ENCODE measurements around the gene KCTD16. TPM values are rescaled to one million over a fixed set of nuclear protein-coding genes. Genes with fewer than 3 reads are reported as not detected.

KCTD16 gene
- total and polyA plus RNA-seq, 10 donors: under 0.01 to 0.24 (median 0.17) TPM

- no peak for TF ChIP-seq POLR2AphosphoS5 (IDR thresholded peaks at IDR 0.05)
- TF ChIP-seq CTCF (IDR thresholded peaks at IDR 0.05 in 8 of 11, conservative IDR thresholded peaks at IDR 0.05 in 3 of 11): no peak
- no peak for TF ChIP-seq POLR2A (IDR thresholded peaks at IDR 0.05)
- Histone ChIP-seq H3K27me3 (replicated peaks in 1 of 7) (no peaks in the 10 kb centered on the region), H3K27ac (peak overlapping the region in 1 of 8 donors; percentile 26), H3K4me1 (no peaks in the 10 kb centered on the region), H3K4me3 (no peak overlapping the region), H3K9me3 (peaks cover 0 to 6% (median 0%) of the 10 kb centered on the region in 8 donors), H3K36me3 (no peaks in the 10 kb centered on the region)
- WGBS, 5 donors: 30 to 69% (median 53%) methylated on average over 4 of the region's 4 CpGs
- intact Hi-C loops (cut with DNase I; ENCODE audit: low total_unique reads): no loop called here
- no peak for DNase-seq
These were observed 39.4 kb upstream of the KCTD16 start for GRCh38 chr5:144131261-144131660.

GRCh38 chr5:144133050-144133633, 37.5 kb upstream of the KCTD16 start:
- intact Hi-C loops (cut with DNase I; ENCODE audit: low total_unique reads): no loop called here
- Histone ChIP-seq H3K9me3 (peaks cover 0 to 6% (median 0%) of the 10 kb centered on the region in 8 donors), H3K27ac (no peak overlapping the region), H3K4me3 (no peak overlapping the region), H3K36me3 (no peaks in the 10 kb centered on the region), H3K4me1 (no peaks in the 10 kb centered on the region), H3K27me3 (replicated peaks in 1 of 7) (no peaks in the 10 kb centered on the region)
- DNase-seq: no peak
- TF ChIP-seq CTCF (IDR thresholded peaks at IDR 0.05 in 8 of 11, conservative IDR thresholded peaks at IDR 0.05 in 3 of 11) (no peak), POLR2AphosphoS5 (IDR thresholded peaks at IDR 0.05) (no peak), POLR2A (IDR thresholded peaks at IDR 0.05) (no peak)
- 91 to 95% (median 93%) methylated on average over 4 of the region's 4 CpGs for whole genome bisulfite sequencing, 5 donors

GRCh38 chr5:144134194-144134826, 36.4 kb upstream of the KCTD16 start:
- TF ChIP-seq CTCF (IDR thresholded peaks at IDR 0.05 in 8 of 11, conservative IDR thresholded peaks at IDR 0.05 in 3 of 11) (no peak), POLR2AphosphoS5 (IDR thresholded peaks at IDR 0.05) (no peak), POLR2A (IDR thresholded peaks at IDR 0.05) (no peak)
- H3K27ac ChIP-seq: no peak overlapping the region
- no peaks in the 10 kb centered on the region for H3K27me3 ChIP-seq (replicated peaks in 1 of 7)
- 90 to 96% (median 93%) methylated on average over 2 of the region's 2 CpGs for WGBS, 5 donors
- H3K4me1 ChIP-seq: no peaks in the 10 kb centered on the region
- DNase-seq: no peak
- intact Hi-C loops (cut with DNase I; ENCODE audit: low total_unique reads): no loop called here
- peaks cover 0 to 6% (median 0%) of the 10 kb centered on the region in 8 donors for H3K9me3 ChIP-seq
- no peaks in the 10 kb centered on the region for H3K36me3 ChIP-seq
- H3K4me3 ChIP-seq: no peak overlapping the region

GRCh38 chr5:144135113-144135762, 35.4 kb upstream of the KCTD16 start:
- no peak overlapping the region for H3K4me3 ChIP-seq
- no peak for DNase-seq
- H3K4me1 ChIP-seq: no peaks in the 10 kb centered on the region
- H3K27ac ChIP-seq: no peak overlapping the region
- H3K9me3 ChIP-seq: peaks cover 0 to 6% (median 0%) of the 10 kb centered on the region in 8 donors
- 62 to 73% (median 65%) methylated on average over 3 of the region's 3 CpGs for WGBS, 5 donors
- no peaks in the 10 kb centered on the region for H3K36me3 ChIP-seq
- intact Hi-C loops (cut with DNase I; ENCODE audit: low total_unique reads): no loop called here
- H3K27me3 ChIP-seq (replicated peaks in 1 of 7): no peaks in the 10 kb centered on the region
- TF ChIP-seq POLR2A (IDR thresholded peaks at IDR 0.05): no peak
- TF ChIP-seq CTCF (IDR thresholded peaks at IDR 0.05 in 8 of 11, conservative IDR thresholded peaks at IDR 0.05 in 3 of 11): no peak
- TF ChIP-seq POLR2AphosphoS5 (IDR thresholded peaks at IDR 0.05): no peak
